ENCODE measurements around the gene SLC16A11.

SLC16A11 gene

DNA sequence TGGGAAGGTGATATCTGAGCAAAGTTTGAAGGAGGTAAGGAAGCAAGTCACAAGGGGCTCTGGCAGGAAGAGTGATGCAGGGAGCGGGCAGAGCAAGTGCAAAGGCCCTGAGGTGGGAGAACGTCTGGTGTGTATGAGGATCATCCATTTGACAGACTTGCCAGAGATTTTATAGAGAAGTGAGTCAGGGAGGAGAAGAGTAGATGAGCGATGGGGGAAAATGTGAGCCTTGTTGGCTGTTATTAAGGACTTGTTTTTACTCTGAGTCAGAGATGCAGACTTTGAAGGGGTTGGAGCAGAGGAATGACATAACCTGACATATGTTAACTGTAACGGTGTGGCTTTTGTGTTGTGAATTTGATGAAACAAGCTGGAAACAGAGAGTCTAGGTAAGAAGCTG lies 39.7 kb upstream of the SLC16A11 start:
- Histone ChIP-seq H3K27ac (no peak overlapping the region), H3K4me3 (IDR thresholded peaks at IDR 0.05; ENCODE audit: insufficient read depth, low read depth, low read length) (no peak overlapping the region), H3K27me3 (ENCODE audit: insufficient read depth, low read depth) (no peaks in the 10 kb centered on the region), H4K20me1 (ENCODE audit: insufficient read depth) (no peaks in the 10 kb centered on the region), H3K4me1 (ENCODE audit: low read depth, poor library complexity, severe bottlenecking) (no peaks in the 10 kb centered on the region), H3K9ac (no peak overlapping the region), H3K79me2 (ENCODE audit: insufficient read depth, low read depth) (no peaks in the 10 kb centered on the region), H3K36me3 (ENCODE audit: insufficient read depth) (no peaks in the 10 kb centered on the region), H3K4me2 (no peak overlapping the region), H2AFZ (ENCODE audit: low read depth) (no peak overlapping the region)
- TF ChIP-seq, protein P1, sequence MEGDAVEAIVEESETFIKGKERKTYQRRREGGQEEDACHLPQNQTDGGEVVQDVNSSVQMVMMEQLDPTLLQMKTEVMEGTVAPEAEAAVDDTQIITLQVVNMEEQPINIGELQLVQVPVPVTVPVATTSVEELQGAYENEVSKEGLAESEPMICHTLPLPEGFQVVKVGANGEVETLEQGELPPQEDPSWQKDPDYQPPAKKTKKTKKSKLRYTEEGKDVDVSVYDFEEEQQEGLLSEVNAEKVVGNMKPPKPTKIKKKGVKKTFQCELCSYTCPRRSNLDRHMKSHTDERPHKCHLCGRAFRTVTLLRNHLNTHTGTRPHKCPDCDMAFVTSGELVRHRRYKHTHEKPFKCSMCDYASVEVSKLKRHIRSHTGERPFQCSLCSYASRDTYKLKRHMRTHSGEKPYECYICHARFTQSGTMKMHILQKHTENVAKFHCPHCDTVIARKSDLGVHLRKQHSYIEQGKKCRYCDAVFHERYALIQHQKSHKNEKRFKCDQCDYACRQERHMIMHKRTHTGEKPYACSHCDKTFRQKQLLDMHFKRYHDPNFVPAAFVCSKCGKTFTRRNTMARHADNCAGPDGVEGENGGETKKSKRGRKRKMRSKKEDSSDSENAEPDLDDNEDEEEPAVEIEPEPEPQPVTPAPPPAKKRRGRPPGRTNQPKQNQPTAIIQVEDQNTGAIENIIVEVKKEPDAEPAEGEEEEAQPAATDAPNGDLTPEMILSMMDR (conservative IDR thresholded peaks at IDR 0.05; ENCODE audit: low read depth, low read length) = no peak

DNA sequence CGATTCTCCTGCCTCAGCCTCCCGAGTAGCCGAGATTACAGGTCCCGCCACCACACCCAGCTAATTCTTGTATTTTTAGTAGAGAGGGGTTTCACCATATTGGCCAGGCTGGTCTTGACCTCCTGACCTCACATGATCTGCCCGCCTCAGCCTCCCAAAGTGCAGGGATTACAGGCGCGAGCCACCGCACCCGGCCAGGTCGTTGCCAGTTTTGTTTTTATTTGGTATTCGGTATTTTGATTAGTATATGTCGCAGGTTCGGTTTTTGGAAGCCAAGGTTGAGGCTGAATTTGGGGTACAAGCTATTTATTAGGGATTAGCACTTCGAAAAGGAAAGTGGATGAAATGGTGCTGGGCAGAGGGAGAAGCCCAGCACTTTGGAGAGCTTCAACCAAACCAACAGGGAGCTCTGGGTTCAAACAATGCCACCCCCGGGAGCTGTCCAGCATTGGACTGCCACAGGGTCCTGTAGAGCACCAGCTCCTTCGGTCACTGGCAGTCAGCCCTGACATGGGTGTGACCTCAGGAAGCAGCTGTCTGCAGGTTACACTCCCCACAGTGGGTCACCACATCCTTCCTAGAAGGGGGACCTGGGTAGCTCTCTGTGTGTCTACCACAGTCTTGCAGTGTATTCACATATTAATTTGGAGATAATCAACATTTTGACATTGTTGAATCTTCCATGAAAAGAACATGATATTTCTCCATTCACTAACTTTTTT lies 37.6 kb upstream of the SLC16A11 start:
- Histone ChIP-seq H3K4me1 (ENCODE audit: low read depth, poor library complexity, severe bottlenecking) (no peaks in the 10 kb centered on the region), H3K79me2 (ENCODE audit: insufficient read depth, low read depth) (no peaks in the 10 kb centered on the region)

DNA sequence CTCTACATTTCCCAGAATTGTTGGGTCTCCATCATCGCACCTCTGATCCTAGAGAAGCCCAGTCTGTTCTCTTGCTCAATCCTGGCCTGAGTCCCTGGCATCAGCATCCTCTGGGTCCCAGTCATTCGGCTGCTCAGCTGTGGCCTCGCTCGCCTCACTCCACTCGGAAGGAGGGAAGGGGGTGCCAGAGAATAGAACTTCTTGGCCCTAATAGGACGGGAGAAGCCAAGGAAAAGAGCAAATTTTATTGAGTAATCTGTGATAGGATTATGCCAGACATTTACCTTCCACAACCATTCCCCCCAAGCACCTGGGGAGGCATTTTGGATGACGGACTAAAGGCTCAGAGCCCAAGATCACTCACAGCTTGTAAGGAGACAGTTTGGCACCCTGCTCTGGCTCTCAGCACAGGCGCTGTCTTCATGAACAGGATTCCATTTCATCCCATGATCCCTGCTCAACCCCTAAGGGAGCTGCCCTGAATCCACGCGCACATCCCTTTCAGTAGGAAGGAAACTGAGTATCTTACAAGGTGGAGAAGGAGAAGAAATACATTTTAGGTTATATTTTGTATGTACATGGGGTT lies 36.7 kb upstream of the SLC16A11 start:
- no peaks in the 10 kb centered on the region for H4K20me1 ChIP-seq (ENCODE audit: insufficient read depth)
- no peaks in the 10 kb centered on the region for H3K27me3 ChIP-seq (ENCODE audit: insufficient read depth, low read depth)
- no peak overlapping the region for H3K4me3 ChIP-seq (IDR thresholded peaks at IDR 0.05; ENCODE audit: insufficient read depth, low read depth, low read length)
- no peak overlapping the region for H3K9ac ChIP-seq
- TF ChIP-seq, protein P1 (conservative IDR thresholded peaks at IDR 0.05; ENCODE audit: low read depth, low read length) = no peak
- no peaks in the 10 kb centered on the region for H3K4me1 ChIP-seq (ENCODE audit: low read depth, poor library complexity, severe bottlenecking)
- H3K36me3 ChIP-seq (ENCODE audit: insufficient read depth) = no peaks in the 10 kb centered on the region
- H3K79me2 ChIP-seq (ENCODE audit: insufficient read depth, low read depth) = no peaks in the 10 kb centered on the region
- H3K27ac ChIP-seq = no peak overlapping the region
- H3K4me2 ChIP-seq = no peak overlapping the region
- no peak overlapping the region for H2AFZ ChIP-seq (ENCODE audit: low read depth)

More for the DNA sequence above, 37.6 kb upstream of the SLC16A11 start:
- no peak overlapping the region for H3K4me2 ChIP-seq
- H2AFZ ChIP-seq (ENCODE audit: low read depth) = no peak overlapping the region
- H4K20me1 ChIP-seq (ENCODE audit: insufficient read depth) = no peaks in the 10 kb centered on the region
- TF ChIP-seq, protein P1 (conservative IDR thresholded peaks at IDR 0.05; ENCODE audit: low read depth, low read length) = no peak
- H3K9ac ChIP-seq = no peak overlapping the region
- H3K4me3 ChIP-seq (IDR thresholded peaks at IDR 0.05; ENCODE audit: insufficient read depth, low read depth, low read length) = no peak overlapping the region
- H3K36me3 ChIP-seq (ENCODE audit: insufficient read depth) = no peaks in the 10 kb centered on the region
- no peaks in the 10 kb centered on the region for H3K27me3 ChIP-seq (ENCODE audit: insufficient read depth, low read depth)
- no peak overlapping the region for H3K27ac ChIP-seq

DNA sequence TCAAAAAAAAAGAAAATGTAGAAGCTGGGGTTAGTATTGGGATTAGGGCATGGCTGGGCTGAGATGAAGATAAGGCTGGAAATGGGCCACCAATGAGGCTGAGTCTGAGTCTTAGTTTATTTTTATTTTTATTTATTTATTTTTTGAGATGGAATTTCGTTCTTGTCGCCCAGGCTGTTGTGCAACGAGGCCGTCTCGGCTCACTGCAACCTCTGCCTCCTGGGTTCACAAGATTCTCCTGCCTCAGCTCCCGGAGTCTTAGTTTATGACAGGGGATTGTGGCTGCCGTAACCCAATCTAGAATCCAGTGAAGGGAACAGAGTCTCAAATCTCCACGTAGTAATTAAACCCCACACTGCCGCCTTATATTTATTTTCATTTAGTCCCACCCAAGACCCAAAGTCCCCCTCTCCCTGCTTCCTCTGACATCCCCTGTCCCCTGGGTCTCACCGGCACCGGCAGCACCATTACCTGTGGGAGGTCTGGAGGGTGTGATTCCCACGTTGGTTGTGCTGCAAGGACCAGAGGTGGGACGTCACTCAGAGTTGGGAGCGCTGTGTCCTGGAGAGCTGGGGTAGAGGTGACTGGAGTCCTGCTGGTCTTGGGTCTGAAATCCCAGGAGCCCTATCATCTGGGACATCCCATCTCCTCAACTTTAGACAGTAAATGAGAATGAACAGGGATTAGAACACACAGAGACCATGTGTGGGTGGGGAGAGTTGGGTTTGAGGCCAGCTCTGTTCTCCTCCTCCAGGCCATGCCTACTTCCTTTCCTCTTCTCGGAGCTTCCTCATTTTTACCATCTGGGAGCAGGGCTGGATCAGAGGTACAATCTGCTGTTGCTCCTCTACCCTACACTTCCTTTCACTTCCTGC lies 35.9 kb upstream of the SLC16A11 start, which contains the start of gene CLEC10A:
Gene CLEC10A, minus strand, starts transcription at position 671 of the 875 bp plus-strand sequence. CDS start 1,439 bp downstream, outside the sequence.
- no peak within 1 kb of the TSS for H3K4me3 ChIP-seq (IDR thresholded peaks at IDR 0.05; ENCODE audit: insufficient read depth, low read depth, low read length)
- H3K4me1 ChIP-seq (ENCODE audit: low read depth, poor library complexity, severe bottlenecking) = no peaks in the 10 kb centered on the region

More for the DNA sequence above, 35.9 kb upstream of the SLC16A11 start, which contains the start of gene CLEC10A:
- H3K27me3 ChIP-seq (ENCODE audit: insufficient read depth, low read depth) = no peaks in the 10 kb centered on the region
- no peak within 1 kb of the TSS for H3K27ac ChIP-seq
- no peak within 1 kb of the TSS for H2AFZ ChIP-seq (ENCODE audit: low read depth)
- H3K4me2 ChIP-seq = no peak within 1 kb of the TSS
- H3K36me3 ChIP-seq (ENCODE audit: insufficient read depth) = no peaks in the 10 kb centered on the region
- H4K20me1 ChIP-seq (ENCODE audit: insufficient read depth) = no peaks in the 10 kb centered on the region
- TF ChIP-seq, protein P1 (conservative IDR thresholded peaks at IDR 0.05; ENCODE audit: low read depth, low read length) = no peak
- H3K79me2 ChIP-seq (ENCODE audit: insufficient read depth, low read depth) = no peaks in the 10 kb centered on the region
- H3K9ac ChIP-seq = no peak within 1 kb of the TSS

Measured in KMS-11 (cell line).